ENCODE measurements around the gene BRIX1.
A peak's percentile ranks its signal among the peaks of the same experiment; 100 is the strongest.

Gene BRIX1

GRCh38 chr5:34915139-34915855 is at the start of gene BRIX1, which contains the start of gene RAD1:
TSS of gene BRIX1 (plus strand) at chr5:34915711. CDS start at chr5:34915739, 28 bp downstream.
TSS of gene RAD1 (minus strand) at chr5:34915504. CDS start at chr5:34914892, 612 bp downstream.
- DNase-seq (ENCODE audit: insufficient read length, low spot score) (peak; percentile 93), FAIRE-seq (peak; percentile 97)
- TF ChIP-seq POLR2A (IDR thresholded peaks at IDR 0.05; ENCODE audit: low read depth, low read length) = peak; percentile 54; the same call in 1 of the 2 replicates

GRCh38 chr5:34866989-34867471 is 48.5 kb upstream of the BRIX1 start:
- no peak for FAIRE-seq
- TF ChIP-seq POLR2A (IDR thresholded peaks at IDR 0.05; ENCODE audit: low read depth, low read length) = no peak

GRCh38 chr5:34867660-34868059 is 47.9 kb upstream of the BRIX1 start:
- FAIRE-seq (no peak), DNase-seq (ENCODE audit: insufficient read length, low spot score) (no peak)
- TF ChIP-seq POLR2A (IDR thresholded peaks at IDR 0.05; ENCODE audit: low read depth, low read length) = no peak

More at GRCh38 chr5:34866989-34867471, 48.5 kb upstream of the BRIX1 start:
- no peak for DNase-seq (ENCODE audit: insufficient read length, low spot score)

- TF ChIP-seq POLR2A (IDR thresholded peaks at IDR 0.05; ENCODE audit: low read depth, low read length) = no peak
- no peak for DNase-seq (ENCODE audit: insufficient read length, low spot score)
- no peak for FAIRE-seq
These were observed 46.7 kb upstream of the BRIX1 start for GRCh38 chr5:34868791-34869190.

GRCh38 chr5:34869256-34869655 is 46.3 kb upstream of the BRIX1 start:
- no peak for DNase-seq (ENCODE audit: insufficient read length, low spot score)
- no peak for TF ChIP-seq POLR2A (IDR thresholded peaks at IDR 0.05; ENCODE audit: low read depth, low read length)
- no peak for FAIRE-seq

- no peak for TF ChIP-seq POLR2A (IDR thresholded peaks at IDR 0.05; ENCODE audit: low read depth, low read length)
- DNase-seq (ENCODE audit: insufficient read length, low spot score) = no peak
- no peak for FAIRE-seq
These were observed 45.1 kb upstream of the BRIX1 start for GRCh38 chr5:34870382-34870781.

- FAIRE-seq (no peak), DNase-seq (ENCODE audit: insufficient read length, low spot score) (no peak)
- no peak for TF ChIP-seq POLR2A (IDR thresholded peaks at IDR 0.05; ENCODE audit: low read depth, low read length)
These were observed 39.2 kb upstream of the BRIX1 start for GRCh38 chr5:34876275-34876674.

- FAIRE-seq (no peak), DNase-seq (ENCODE audit: insufficient read length, low spot score) (no peak)
- no peak for TF ChIP-seq POLR2A (IDR thresholded peaks at IDR 0.05; ENCODE audit: low read depth, low read length)
These were observed 34.3 kb upstream of the BRIX1 start for GRCh38 chr5:34881246-34881645.

GRCh38 chr5:34886392-34887119 is 29.0 kb upstream of the BRIX1 start:
- TF ChIP-seq POLR2A (IDR thresholded peaks at IDR 0.05; ENCODE audit: low read depth, low read length) = no peak
- DNase-seq (ENCODE audit: insufficient read length, low spot score) = no peak
- peak; percentile 33 for FAIRE-seq

- no peak for DNase-seq (ENCODE audit: insufficient read length, low spot score)
- no peak for FAIRE-seq
- TF ChIP-seq POLR2A (IDR thresholded peaks at IDR 0.05; ENCODE audit: low read depth, low read length) = no peak
These were observed 26.1 kb upstream of the BRIX1 start for GRCh38 chr5:34889394-34889793.

GRCh38 chr5:34891981-34892380 is 23.5 kb upstream of the BRIX1 start:
- no peak for TF ChIP-seq POLR2A (IDR thresholded peaks at IDR 0.05; ENCODE audit: low read depth, low read length)
- FAIRE-seq (peak; percentile 43), DNase-seq (ENCODE audit: insufficient read length, low spot score) (no peak)

GRCh38 chr5:34892414-34892813 is 23.1 kb upstream of the BRIX1 start:
- FAIRE-seq (no peak), DNase-seq (ENCODE audit: insufficient read length, low spot score) (no peak)
- no peak for TF ChIP-seq POLR2A (IDR thresholded peaks at IDR 0.05; ENCODE audit: low read depth, low read length)

- no peak for TF ChIP-seq POLR2A (IDR thresholded peaks at IDR 0.05; ENCODE audit: low read depth, low read length)
- no peak for DNase-seq (ENCODE audit: insufficient read length, low spot score)
- FAIRE-seq = no peak
These were observed 20.8 kb upstream of the BRIX1 start for GRCh38 chr5:34894716-34895115.

GRCh38 chr5:34895641-34896419 is 19.7 kb upstream of the BRIX1 start:
- no peak for TF ChIP-seq POLR2A (IDR thresholded peaks at IDR 0.05; ENCODE audit: low read depth, low read length)
- no peak for DNase-seq (ENCODE audit: insufficient read length, low spot score)

More at GRCh38 chr5:34895641-34896419, 19.7 kb upstream of the BRIX1 start:
- FAIRE-seq = no peak

Data from H54 (cell line).